Fibroblast of gingiva (primary cell): ENCODE results near the gene RTKN2.
A peak's percentile ranks its signal among the peaks of the same experiment; 100 is the strongest.
"Not testable (repeated sequence)": the region's sequence is repeated elsewhere in the genome, so short reads cannot be mapped to it uniquely, and the experiment has no call there.

ENCODE experiments used
- DNase-seq: peaks from one replicate; pipeline ENCODE4 v3.0.0-alpha.2; 2011; ENCODE audit warnings: low read depth

Gene RTKN2, protein sequence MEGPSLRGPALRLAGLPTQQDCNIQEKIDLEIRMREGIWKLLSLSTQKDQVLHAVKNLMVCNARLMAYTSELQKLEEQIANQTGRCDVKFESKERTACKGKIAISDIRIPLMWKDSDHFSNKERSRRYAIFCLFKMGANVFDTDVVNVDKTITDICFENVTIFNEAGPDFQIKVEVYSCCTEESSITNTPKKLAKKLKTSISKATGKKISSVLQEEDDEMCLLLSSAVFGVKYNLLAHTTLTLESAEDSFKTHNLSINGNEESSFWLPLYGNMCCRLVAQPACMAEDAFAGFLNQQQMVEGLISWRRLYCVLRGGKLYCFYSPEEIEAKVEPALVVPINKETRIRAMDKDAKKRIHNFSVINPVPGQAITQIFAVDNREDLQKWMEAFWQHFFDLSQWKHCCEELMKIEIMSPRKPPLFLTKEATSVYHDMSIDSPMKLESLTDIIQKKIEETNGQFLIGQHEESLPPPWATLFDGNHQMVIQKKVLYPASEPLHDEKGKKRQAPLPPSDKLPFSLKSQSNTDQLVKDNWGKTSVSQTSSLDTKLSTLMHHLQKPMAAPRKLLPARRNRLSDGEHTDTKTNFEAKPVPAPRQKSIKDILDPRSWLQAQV

DNA sequence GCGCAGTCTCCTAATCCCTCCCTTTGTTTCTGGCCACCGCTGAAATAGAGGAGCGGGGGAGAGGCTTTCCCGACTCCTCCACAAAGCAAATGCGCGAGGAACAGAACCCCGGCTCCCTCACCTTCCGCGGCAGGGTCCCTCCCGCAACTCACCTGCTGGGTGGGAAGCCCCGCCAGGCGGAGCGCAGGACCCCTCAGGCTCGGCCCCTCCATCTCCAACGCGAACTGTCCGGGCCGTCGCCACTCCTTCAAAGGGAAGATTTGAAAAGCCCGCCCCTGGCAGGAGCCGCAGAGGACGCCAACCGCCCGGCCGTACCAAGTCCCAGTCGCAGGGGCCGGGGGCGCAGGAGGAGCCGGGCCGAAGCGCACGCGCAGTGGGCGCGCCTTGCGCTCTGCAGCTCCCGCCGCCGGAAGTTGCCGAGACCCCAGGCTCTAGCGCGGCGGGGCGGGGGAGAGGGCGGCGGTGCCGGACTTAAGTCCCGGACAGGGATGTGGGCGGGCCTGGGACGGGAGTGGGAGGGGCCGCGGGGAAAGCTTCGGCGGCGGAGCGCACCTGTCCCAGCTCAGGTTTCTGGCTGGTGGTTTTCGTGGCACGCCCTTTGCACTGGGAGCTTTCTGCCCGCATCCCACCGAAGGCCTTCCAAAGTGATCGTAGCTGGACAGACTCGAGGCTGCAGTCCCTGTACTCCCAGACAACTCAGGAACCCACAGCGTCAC lies at the start of gene RTKN2:
Gene RTKN2 (minus strand): TSS at position 446 of the 716 bp plus-strand sequence. CDS start 234 bp downstream, at position 212.
- DNase-seq, result peak; percentile 71

DNA sequence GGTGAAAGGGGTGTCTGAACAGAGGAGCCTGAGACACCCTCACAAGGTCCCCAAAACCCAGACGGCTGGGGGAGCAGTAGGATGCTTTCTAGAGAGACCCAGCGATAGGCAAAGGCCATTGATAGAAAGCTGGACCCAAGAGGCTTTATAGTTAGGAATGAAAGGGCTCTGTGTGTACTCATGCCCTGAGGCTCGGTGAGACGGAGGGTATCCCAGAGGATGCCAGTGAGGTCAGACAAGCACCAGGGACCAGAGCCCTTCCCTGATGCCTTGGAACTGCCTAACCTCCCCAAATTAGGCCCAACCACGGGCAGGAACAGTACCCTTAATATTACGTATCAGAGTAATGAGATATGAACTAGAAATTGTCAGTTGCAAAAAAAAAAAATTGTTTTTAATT lies 48.6 kb upstream of the RTKN2 start:
- DNase-seq, result no peak

DNA sequence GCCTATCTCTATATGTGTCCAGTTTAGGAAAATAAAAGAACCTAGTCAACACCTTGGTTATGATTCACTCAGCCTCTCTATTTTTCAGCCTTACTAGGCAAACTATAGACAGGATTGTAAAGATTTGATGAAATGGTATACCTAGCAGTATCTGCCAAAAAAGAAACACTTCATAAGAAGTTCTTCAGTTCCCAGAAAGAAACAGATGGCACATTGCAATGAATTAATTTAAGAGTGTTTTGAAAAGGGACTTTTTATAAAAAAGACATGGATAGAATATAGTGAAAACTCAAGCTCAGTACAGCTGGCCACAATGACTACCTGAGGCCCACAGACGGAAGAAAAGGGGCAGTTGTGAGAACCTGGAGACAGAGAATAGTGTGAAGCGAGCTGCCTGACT lies 40.6 kb upstream of the RTKN2 start:
- DNase-seq, result no peak

DNA sequence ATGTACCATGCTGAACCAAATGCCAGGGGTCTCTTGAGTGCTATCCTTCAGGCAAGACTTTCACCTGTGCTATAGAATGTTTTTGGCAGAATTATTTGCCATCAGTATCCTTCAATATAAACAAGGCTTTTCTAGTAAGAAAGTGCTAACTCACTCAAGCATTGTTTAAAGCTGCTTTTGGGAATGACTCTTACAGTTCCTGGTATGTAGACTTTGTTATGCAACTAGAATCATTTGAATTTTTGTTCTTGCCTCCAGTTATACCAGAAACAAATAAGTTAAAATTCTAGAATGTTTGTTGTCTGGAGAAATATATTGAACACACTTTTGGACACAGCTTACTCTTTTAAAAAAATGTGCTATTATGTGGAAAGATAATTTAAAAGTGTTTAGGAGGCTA lies 39.5 kb upstream of the RTKN2 start:
- DNase-seq, result no peak

DNA sequence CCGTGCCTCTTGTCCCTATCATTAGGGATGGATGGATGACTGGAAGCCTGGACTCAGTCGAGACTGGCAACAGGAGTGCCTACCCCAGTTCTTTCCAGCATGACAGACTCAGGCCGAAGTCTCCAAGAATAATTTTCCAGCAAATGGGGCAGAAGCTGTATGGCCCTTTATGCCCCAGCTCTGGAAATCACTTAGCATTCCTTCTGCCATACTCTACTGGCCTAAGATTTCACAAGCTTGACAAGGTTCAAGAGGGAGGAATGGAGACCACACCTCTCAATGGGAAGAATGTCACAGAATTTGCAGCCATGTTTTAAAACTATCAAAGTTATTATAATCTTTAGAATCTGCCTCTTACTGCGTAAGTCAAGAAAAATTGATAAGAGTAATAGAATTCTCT lies 39.0 kb upstream of the RTKN2 start:
- DNase-seq, result no peak

DNA sequence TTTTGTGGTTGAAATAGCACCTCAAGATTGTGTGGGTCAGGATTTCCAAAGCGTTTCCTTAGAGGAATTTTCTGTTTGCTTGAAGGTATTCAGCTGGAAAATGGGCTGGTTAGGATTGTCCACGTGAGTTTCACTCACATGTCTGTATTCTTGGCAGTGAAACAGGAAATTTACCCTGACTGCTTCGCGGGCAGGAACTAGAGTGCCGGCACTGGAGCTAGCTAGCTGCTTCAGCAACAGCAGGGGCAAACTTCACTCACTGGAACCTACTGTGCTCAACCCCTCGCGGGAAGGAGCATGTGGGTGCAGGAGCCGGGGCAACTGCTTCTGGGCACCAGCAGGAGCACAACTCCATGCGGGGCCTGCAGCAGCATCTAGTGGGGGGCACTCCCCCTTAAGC lies 38.0 kb upstream of the RTKN2 start:
- DNase-seq, result no peak

DNA sequence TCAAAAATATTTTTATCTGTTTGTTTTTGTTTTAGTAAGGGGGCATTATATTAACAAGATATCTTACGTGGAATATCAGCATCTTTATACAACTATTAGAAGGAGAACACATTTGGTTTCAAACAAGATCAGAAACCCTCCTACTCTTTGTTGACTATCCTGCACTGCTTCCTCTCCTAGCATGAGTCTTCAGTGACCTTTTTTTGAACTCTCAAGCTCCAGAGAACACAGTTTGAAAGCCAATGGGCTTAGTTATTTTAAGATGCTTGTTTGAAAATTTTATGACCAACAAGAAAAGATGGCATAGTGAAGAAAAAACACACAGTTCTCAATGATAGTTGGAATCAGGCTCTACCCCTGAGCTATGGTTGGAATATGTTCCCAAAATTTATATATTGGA lies 37.2 kb upstream of the RTKN2 start:
- DNase-seq, result no peak

DNA sequence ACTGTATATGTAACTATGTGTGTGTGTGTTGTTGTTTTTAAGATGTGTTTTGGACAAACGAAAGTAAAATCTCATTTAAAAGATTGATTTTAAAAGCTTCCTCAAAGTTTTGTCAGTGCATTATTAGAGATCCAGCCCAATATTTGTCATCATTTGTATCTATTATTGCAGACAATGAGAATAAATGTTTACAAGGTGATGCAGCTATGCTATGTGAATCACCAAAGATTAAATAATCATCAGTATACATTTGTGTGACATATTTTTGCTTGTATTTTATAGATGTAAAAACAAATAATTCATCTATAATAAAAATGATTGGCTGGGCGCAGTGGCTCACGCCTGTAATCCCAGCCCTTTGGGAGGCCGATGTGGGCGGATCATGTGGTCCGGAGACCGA lies 35.3 kb upstream of the RTKN2 start:
- DNase-seq, result no peak

DNA sequence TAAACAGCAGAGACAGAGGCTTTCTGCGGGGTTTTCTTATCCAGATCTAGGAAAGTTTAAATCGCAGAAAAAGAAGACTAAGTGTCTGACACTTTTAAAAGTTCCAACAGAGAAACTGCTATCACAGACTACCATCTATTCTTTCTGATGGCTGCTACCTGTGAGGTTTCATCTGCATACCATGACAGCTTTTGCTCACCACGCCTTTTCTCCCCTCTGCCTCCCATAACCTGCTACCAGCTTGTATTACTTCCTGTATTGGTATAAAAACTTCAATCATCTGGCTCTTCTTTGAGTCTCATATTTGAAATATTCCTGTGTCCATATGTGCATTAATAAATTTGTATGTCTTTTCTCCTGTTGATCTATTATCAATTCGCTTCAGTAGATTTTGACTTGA lies 34.1 kb upstream of the RTKN2 start:
- DNase-seq, result no peak

DNA sequence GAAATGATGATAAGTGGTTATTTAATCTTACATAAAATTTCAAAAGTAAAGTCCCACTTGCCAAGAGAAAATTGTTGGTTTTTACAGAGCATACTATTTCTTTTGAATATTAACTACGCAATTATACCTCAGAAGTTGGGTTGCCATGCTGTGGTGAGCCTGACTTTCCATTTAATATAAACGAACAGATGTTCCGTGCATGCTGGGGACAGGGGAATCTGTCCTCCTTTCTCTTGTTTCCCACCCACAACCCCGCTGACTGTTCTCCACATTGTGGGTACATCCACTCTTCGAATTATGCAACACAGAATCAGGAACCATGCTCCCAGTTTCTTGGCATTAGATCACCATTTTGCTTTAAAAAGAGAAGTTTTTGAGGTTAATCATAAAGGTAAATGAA lies 29.2 kb upstream of the RTKN2 start:
- no peak for DNase-seq

DNA sequence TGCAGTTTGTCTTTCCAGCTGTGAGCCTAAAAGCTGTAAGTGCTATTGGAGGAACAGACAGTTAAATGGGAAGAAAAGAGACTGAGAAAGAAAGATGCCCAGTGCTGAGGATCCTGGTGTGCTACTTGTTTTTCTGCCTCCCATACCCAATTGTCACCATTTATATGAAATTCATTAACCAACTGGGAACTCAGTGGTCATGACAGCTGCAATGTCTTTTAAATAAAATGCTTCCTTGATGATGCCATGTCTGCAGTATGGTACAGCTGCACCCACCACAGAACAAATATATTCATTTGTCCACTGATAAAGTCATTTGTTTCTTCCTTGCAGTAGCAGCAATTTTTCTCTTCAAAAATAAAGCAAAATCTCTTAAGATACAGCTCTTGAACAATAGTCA lies 15.6 kb upstream of the RTKN2 start:
- DNase-seq, result no peak

DNA sequence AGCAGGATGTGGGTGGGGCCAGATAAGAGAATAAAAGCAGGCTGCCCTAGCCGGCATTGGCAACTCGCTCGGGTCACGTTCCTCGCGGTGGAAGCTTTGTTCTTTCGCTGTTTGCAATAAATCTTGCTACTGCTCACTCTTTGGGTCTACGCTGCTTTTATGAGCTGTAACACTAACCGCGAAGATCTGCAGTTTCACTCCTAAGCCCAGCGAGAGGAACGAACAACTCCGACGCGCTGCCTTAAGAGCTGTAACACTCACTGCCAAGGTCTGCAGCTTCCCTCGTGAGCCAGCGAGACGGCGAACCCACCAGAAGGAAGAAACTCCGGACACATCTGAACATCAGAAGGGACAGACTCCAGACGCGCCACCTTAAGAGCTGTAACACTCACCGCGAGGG lies 12.7 kb upstream of the RTKN2 start:
- not testable (repeated sequence) for DNase-seq

DNA sequence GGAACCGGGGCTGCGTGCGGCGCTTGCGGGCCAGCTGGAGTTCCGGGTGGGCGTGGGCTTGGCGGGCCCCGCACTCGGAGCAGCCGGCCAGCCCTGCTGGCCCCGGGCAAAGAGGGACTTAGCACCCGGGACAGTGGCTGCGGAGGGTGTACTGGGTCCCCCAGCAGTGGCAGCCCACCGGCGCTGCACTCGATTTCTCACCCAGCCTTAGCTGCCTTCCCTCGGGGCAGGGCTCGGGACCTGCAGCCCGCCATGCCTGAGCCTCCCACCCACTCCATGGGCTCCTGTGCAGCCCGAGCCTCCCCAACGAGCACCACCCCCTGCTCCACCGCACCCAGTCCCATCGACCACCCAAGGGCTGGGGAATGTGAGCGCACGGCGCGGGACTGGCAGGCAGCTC lies 11.7 kb upstream of the RTKN2 start:
- not testable (repeated sequence) for DNase-seq

DNA sequence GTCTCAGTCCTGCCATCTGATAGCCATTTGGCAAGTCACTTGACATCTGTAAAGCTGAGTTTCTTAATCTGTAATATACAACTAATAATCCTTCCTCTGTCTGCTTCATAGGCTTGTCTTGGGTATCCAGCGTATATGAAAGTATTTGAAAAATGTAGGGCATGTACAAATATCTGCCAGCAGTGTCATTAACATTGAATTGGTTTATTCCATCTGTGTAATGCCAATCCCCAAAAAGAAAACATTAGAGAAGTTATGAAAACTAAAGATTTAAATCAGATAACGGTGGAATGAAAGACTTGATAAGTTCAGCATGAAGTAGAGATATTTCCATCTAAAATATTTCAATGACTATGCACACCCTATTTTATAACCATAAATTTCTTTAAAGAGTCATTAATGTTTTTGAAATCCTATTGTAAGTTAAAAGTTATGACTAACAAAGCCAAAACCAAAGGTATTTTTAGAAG lies 9.8 kb upstream of the RTKN2 start:
- peak; percentile 42 for DNase-seq

DNA sequence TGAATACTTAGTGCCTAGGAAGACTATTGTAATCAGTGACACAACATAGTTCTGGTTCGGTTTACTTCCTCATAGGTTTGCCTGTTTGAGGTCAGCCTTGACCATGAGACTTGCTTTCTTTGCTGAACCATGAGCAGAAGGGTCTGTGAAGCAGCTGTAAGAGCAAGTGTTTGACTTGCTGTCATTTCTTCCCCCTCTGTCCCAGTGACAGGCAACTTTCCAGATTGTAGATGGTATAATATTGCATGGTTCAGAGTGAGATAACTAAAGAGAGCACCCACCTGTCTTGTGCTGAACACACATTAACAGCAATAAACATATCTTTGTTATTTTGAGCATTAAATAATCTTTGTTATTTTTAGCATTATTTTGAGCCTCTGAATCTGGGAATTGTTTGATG lies 9.3 kb upstream of the RTKN2 start:
- no peak for DNase-seq

DNA sequence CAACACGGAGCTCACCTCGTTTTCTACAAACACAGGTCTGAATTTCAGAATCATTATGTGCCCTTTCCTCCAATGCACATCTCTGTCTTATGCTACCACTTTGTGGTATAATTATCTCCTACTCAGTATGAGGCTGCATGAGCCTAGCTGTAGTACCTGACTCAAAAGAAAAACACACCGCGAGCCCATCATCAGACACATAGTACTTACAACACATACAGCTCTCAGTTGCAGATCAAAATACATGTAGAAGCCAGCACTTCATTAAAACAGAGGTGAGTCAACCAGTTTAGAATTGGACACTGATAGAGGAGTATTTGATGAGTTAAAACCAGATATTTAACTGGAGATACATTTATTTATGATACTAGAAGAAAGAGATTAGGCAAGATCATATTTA lies 1.4 kb upstream of the RTKN2 start:
- DNase-seq, result no peak

DNA sequence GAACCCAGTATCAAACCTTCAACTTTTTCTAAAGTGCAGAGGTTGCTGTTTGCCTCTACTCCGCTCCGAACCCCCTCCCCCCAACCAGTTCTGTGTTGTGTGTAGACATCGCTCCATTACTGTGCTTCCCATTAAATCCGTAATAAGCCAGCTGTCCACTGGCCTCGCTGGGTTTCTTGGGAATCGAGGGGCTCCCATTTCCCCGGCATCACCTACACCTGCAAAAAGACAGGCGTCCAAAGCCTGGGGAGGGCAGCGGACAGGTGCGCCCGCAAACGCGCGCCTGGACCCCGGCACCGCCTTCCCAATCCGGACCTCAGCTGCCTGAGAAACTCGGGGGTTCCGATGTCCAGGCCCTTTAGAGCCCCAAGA lies 631 bp downstream of the RTKN2 start:
- DNase-seq, result no peak

DNA sequence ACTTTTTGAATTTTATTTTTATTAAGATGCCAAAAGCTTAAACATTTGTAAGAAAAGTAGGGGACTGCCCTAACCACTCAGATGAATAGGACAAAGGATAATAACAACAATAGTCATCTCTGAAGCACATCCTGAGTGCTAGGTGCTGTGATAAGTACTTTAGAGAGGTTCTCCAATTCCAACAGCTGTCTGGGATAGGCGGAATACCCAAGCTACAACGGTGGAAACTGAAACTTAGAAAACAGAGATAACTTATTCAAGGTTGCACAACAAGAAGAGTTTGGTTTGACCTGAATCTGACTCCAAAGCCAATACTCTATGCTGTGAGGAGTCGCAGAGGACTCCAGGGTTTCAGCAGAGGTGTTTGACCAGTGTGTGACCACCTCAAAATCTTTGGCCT lies 2.0 kb downstream of the RTKN2 start:
- DNase-seq, result no peak

DNA sequence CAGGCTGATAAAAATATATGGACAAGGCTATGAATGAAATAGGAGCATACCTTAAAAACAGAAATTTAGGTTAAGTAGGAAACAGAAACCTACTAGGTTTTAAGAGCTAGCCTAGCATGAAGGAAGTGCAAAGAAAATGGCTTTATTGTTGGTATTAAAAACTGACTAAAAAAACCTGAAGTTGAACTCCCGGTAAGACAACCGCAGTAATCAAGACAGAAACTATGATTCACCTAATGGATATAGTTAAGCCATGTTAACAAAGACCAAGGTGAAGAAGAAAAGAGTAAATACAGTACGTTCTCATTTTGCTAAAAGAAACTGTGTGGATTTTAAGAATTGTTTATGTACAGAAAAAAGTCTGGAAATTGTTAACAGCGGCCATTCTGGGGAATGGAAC lies 2.5 kb downstream of the RTKN2 start:
- no peak for DNase-seq

DNA sequence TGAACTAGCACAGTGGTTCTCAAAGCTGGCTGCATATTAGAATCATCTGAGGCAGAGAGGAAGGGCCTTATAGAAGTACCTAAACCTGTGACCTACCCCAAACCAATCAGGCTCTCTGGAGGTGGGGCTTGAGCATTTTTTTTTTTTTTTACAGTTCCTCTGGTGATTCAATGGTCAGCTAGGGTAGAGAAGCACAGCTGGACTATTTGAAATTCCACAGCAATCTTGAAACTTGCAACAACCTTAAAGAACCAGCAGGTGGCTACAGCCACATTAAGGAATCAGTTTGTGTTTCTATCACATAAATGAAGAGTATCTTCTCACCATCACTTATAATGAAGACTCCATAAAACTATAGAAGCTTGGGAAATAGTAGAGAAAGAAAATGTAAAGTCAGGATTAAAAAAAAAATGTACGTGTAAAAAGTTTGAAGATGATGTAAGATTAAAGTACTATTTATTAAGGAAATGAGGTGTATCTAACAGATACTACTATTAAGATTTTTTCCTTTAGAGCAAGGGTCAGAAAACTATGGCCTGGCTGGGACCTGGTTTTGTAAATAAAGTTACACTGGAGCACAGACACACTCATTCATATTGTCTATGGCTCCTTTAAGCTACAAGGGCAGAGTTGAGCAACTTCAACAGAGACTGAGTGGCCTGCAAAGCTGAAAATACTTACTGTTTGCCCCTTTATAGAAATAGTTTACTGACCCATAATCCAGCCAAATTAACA lies 3.8 kb downstream of the RTKN2 start:
- peak; percentile 71 for DNase-seq

DNA sequence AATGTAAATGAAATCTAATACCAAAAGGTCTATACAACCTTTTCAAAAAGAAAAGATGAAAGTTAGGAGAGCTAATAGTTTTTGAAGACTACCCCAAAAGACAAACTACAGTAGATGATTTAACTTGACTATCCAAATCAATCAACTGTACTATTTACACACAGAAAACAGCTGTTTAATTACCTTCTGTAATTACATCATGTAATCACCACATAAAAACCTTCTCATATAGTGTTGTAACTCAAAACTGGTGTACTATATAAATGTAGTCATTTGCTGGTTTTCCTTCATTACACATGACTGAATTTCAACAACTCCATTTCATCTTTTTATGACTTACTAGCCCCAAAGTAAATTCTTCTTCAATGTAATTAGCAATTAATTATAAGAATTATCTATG lies 4.5 kb downstream of the RTKN2 start:
- no peak for DNase-seq

DNA sequence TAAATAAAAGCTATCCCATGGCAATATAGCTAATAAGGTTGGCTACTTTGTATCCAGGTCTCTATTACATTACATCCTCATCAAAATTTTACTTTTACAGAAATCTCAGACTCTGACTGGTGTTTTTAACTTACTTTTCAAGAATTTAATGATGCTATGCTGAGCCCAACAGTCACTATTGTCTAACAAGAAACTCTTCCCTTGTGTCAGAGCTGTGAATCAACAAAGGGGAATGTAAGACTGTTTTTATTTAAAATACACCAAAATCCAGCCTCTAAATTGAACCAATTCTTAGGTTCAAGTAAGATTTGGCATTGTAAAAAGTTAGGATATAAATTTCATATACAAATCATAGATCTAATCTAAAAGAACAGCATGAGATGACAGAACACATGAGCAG lies 7.0 kb downstream of the RTKN2 start:
- DNase-seq, result no peak

DNA sequence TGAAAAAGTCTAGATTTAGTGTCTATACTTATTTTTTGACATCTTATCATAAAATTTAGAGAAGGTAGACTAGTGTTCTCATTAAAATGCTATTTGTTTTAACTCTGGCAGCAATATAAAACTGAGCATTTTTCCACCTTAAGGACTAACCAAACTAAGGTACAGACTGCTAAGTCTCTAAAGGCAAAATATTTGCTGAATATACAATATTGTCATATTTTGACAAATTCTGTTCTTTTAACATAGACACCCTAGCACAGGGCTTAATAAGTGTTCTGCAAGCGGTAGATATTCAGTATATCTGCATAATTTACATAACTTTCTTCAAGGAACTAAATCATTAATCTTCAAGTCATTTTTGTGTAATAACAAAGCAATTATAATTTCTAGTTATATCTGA lies 8.6 kb downstream of the RTKN2 start:
- no peak for DNase-seq
